Endothelial cell of umbilical vein (primary cell): ENCODE measurements around the gene NCKAP5. TPM values are rescaled to one million over a fixed set of nuclear protein-coding genes. Genes with fewer than 3 reads are reported as not detected.

Experiments
- BruUV-seq: library from RNA; stranded (reverse); fragments of 400-500 nt; replicated peaks from 2 replicates; lab custom pipeline; 2021; lab: Mats Ljungman, UMichigan
- CTCF ChIA-PET: fragments of 300-600, 350-600 bp; sonication (Branson Sonifier 250); formaldehyde crosslinking; loops from one replicate; lab custom pipeline; 2021; ENCODE audit warnings: antibody characterized with exemption, inconsistent platforms; lab: Charles Lee
- POLR2A ChIA-PET: fragments of 300-600, 350-600 bp; sonication (Branson Sonifier 250); formaldehyde crosslinking; loops from one replicate; lab custom pipeline; 2021; ENCODE audit warnings: antibody characterized with exemption, inconsistent platforms; lab: Charles Lee
- DNase-seq: peaks from one replicate; pipeline ENCODE4 v3.0.0-alpha.2; 2011; ENCODE audit warnings: low read depth, low spot score
- FAIRE-seq: peaks from 2 replicates; lab custom pipeline; 2011; peaks lifted over from hg19 to GRCh38; lab: Jason Lieb, UNC
- H2AFZ ChIP-seq: 2 replicates; pipeline ENCODE4 v1.6.0; 2012; ENCODE audit warnings: low read depth, low read length, control low read depth, inconsistent platforms
- H3K27ac ChIP-seq: 2 replicates; pipeline ENCODE4 v1.5.1; 2011; ENCODE audit warnings: low read depth, mild to moderate bottlenecking, control low read depth, low read length, moderate library complexity; ENCODE audit not compliant: insufficient read depth
- H3K27me3 ChIP-seq, 2 experiments: 2 replicates each; pipeline versions ENCODE4 v1.6.0 to v1.6.1; 2011; ENCODE audit warnings: low read length in 2 of 2, mixed read lengths in 1 of 2; ENCODE audit not compliant: control insufficient read depth in 2 of 2, insufficient read depth in 2 of 2
- H3K36me3 ChIP-seq, 2 experiments: 2 replicates in 1 of 2; 3 replicates in 1 of 2; pipeline ENCODE4 v1.5.1; 2011; ENCODE audit warnings: low read length in 2 of 2, mild to moderate bottlenecking in 1 of 2, moderate library complexity in 1 of 2; ENCODE audit not compliant: control insufficient read depth in 2 of 2, insufficient read depth in 2 of 2; ENCODE audit errors: extremely low read depth in 1 of 2
- H3K4me1 ChIP-seq: 3 replicates; pipeline ENCODE4 v1.5.1; 2011; ENCODE audit warnings: mild to moderate bottlenecking, low read length; ENCODE audit not compliant: control insufficient read depth, insufficient read depth; ENCODE audit errors: extremely low read depth
- H3K4me2 ChIP-seq: 2 replicates; pipeline ENCODE4 v1.6.1; 2011; ENCODE audit warnings: low read length, control low read depth, mixed read lengths; ENCODE audit not compliant: insufficient read depth
- H3K4me3 ChIP-seq, 3 experiments: fragments of 200-600 bp in 1 of 3; sonication (generic), shearing (Covaris generic) in 1 of 3; replicated peaks in 1 of 3; 2 replicates each; pipeline ENCODE4 v1.5.1; 2011 to 2016; ENCODE audit warnings: control low read depth in 3 of 3, low read length in 3 of 3, mild to moderate bottlenecking in 2 of 3, inconsistent platforms in 1 of 3, low read depth in 1 of 3, moderate library complexity in 1 of 3; ENCODE audit not compliant: insufficient read depth in 1 of 3
- H3K79me2 ChIP-seq: 2 replicates; pipeline ENCODE4 v1.6.0; 2012; ENCODE audit warnings: low read length, inconsistent platforms; ENCODE audit not compliant: control insufficient read depth, insufficient read depth
- H3K9ac ChIP-seq: replicated peaks from 2 replicates; pipeline ENCODE3; 2011; ENCODE audit warnings: low read length, control low read depth; ENCODE audit not compliant: insufficient read depth; ENCODE audit errors: extremely low read depth
- H3K9me1 ChIP-seq: replicated peaks from 3 replicates; pipeline ENCODE4 v1.6.0; 2011; ENCODE audit warnings: mild to moderate bottlenecking, low read length; ENCODE audit not compliant: control insufficient read depth, insufficient read depth; ENCODE audit errors: extremely low read depth
- H3K9me3 ChIP-seq: replicated peaks from 2 replicates; pipeline ENCODE4 v1.5.1; 2012; ENCODE audit warnings: low read length, inconsistent platforms; ENCODE audit not compliant: control insufficient read depth, insufficient read depth
- H4K20me1 ChIP-seq: replicated peaks from 2 replicates; pipeline ENCODE3; 2011; ENCODE audit warnings: mild to moderate bottlenecking, low read length; ENCODE audit not compliant: control insufficient read depth, insufficient read depth; ENCODE audit errors: extremely low read depth
- CTCF ChIP-seq, 2 donors: IDR thresholded peaks; 1 replicate in 1 of 2; 2 replicates in 1 of 2; pipeline ENCODE4 v1.5.1; 2011; ENCODE audit warnings: low read length in 2 of 2, mild to moderate bottlenecking in 2 of 2, moderate library complexity in 2 of 2, control low read depth in 1 of 2, inconsistent platforms in 1 of 2, low read depth in 1 of 2; ENCODE audit not compliant: insufficient read depth in 1 of 2; ENCODE audit errors: extremely low read depth in 1 of 2
- EZH2 ChIP-seq: IDR thresholded peaks from 2 replicates; pipeline ENCODE4 v1.6.1; 2012; ENCODE audit warnings: borderline replicate concordance, low read depth, mild to moderate bottlenecking, moderate library complexity, low read length, inconsistent platforms; ENCODE audit not compliant: severe bottlenecking
- FOS ChIP-seq: IDR thresholded peaks from 2 replicates; pipeline ENCODE4 v1.6.1; 2011; ENCODE audit warnings: mild to moderate bottlenecking, low read length, moderate library complexity, borderline replicate concordance; ENCODE audit not compliant: insufficient read depth
- GATA2 ChIP-seq: IDR thresholded peaks from 2 replicates; pipeline ENCODE4 v1.7.0; 2011; ENCODE audit warnings: low read depth, mild to moderate bottlenecking, moderate library complexity, mixed read lengths, low read length; ENCODE audit not compliant: insufficient read length, insufficient read depth
- JUN ChIP-seq: IDR thresholded peaks from 2 replicates; pipeline ENCODE4 v1.6.1; 2011; ENCODE audit warnings: borderline replicate concordance, low read depth; ENCODE audit not compliant: insufficient read length, insufficient read depth
- MAX ChIP-seq: IDR thresholded peaks from 2 replicates; pipeline ENCODE4 v1.6.1; 2011; ENCODE audit not compliant: insufficient read depth, insufficient read length
- MYC ChIP-seq: IDR thresholded peaks from one replicate; pipeline ENCODE4 v1.6.1; 2011; ENCODE audit warnings: mild to moderate bottlenecking, low read depth, low read length
- POLR2A ChIP-seq: IDR thresholded peaks from 2 replicates; pipeline ENCODE4 v1.6.1; 2012; ENCODE audit warnings: low read depth, mild to moderate bottlenecking, control low read depth, low read length
- POLR2AphosphoS5 ChIP-seq: IDR thresholded peaks from 2 replicates; pipeline ENCODE4 v1.6.1; 2012; ENCODE audit warnings: low read depth, mild to moderate bottlenecking, control low read depth, low read length, moderate library complexity; ENCODE audit not compliant: insufficient read depth
- dilution Hi-C: fragments of 300-500 bp; cut with MboI; formaldehyde crosslinking; loops from one replicate; pipeline ENCODE4 v1.15.0; 2019; ENCODE audit warnings: low sequenced_read_pairs; ENCODE audit not compliant: extremely low pct_ligation_motif_present
- intact Hi-C: fragments of 100-400 bp; cut with micrococcal nuclease; formaldehyde crosslinking; loops from one replicate; pipeline ENCODE4 v1.10.0; 2022
- polyA plus RNA-seq, 4 experiments: library from polyadenylated mRNA; depleted of rRNA in 3 of 4; stranded (reverse) in 3 of 4; unstranded in 1 of 4; fragments of >200 nt; gene quantifications; 2 replicates each; pipeline versions ENCODE4 v1.2.1 to v1.2.3, GENCODE V29; 2011 to 2012; ENCODE audit warnings: missing spikeins in 1 of 4
- total RNA-seq: library from RNA; stranded (reverse); gene quantifications from 2 replicates; pipeline ENCODE4 v1.2.3, GENCODE V29; 2021

NCKAP5 gene
- total and polyA plus RNA-seq, 2 donors (not counting 3 experiments of a cell fraction or from before 2014, with no cell fraction given), result 0.47 to 3.3 TPM

GRCh38 chr2:133588144-133588543 lies 19.9 kb upstream of the NCKAP5 start:
- Histone ChIP-seq H3K9me1 (no peaks in the 10 kb centered on the region), H3K27ac (no peak overlapping the region), H3K4me2 (no peak overlapping the region), H3K36me3 (no peaks in the 10 kb centered on the region), H3K9ac (no peak overlapping the region), H4K20me1 (no peaks in the 10 kb centered on the region), H2AFZ (no peak overlapping the region), H3K27me3 (no peaks in the 10 kb centered on the region), H3K4me1 (no peaks in the 10 kb centered on the region), H3K9me3 (no peaks in the 10 kb centered on the region), H3K79me2 (no peaks in the 10 kb centered on the region), H3K4me3 (no peak overlapping the region)
- FAIRE-seq (no peak), DNase-seq (no peak)
- ChIA-PET POLR2A (no interaction called here), CTCF (no interaction called here)
- dilution Hi-C loops, result no loop called here
- TF ChIP-seq MAX, result no peak
- TF ChIP-seq POLR2A, result no peak
- TF ChIP-seq JUN, result no peak
- TF ChIP-seq POLR2AphosphoS5, result no peak
- no peak for TF ChIP-seq CTCF (IDR thresholded peaks at IDR 0.05; ENCODE audit: extremely low read depth in 1 of 2, insufficient read depth in 1 of 2, low read depth in 1 of 2, low read length in 2 of 2)
- intact Hi-C loops, result no loop called here
- BruUV-seq, result no TSS peak

GRCh38 chr2:133586978-133587377 lies 18.7 kb upstream of the NCKAP5 start:
- Histone ChIP-seq H3K9me3 (no peaks in the 10 kb centered on the region), H4K20me1 (no peaks in the 10 kb centered on the region), H3K4me1 (peaks cover 2% of the 10 kb centered on the region), H3K4me2 (no peak overlapping the region), H2AFZ (no peak overlapping the region), H3K9me1 (no peaks in the 10 kb centered on the region), H3K36me3 (no peaks in the 10 kb centered on the region), H3K4me3 (no peak overlapping the region), H3K9ac (no peak overlapping the region), H3K27me3 (no peaks in the 10 kb centered on the region), H3K27ac (no peak overlapping the region), H3K79me2 (no peaks in the 10 kb centered on the region)
- DNase-seq (no peak), FAIRE-seq (no peak)
- intact Hi-C loops (no loop called here), dilution Hi-C loops (no loop called here)
- TF ChIP-seq POLR2A (no peak), MYC (no peak), JUN (no peak), GATA2 (no peak), MAX (no peak), CTCF (IDR thresholded peaks at IDR 0.05; ENCODE audit: extremely low read depth in 1 of 2, insufficient read depth in 1 of 2, low read depth in 1 of 2, low read length in 2 of 2) (no peak), FOS (no peak), POLR2AphosphoS5 (no peak), EZH2 (no peak)
- CTCF ChIA-PET, result no interaction called here
- POLR2A ChIA-PET, result no interaction called here
- BruUV-seq, result no TSS peak
